NCI-H526 (cell line): Measurements from ENCODE around the gene UNK.

Experiments
- DNase-seq, 2 experiments: peaks; one replicate each; lab custom pipeline; 2025; lab: John Stamatoyannopoulos, UW

The UNK gene

GRCh38 chr17:75784473-75785015 lies at the start of gene UNK:
Gene UNK, plus strand, starts transcription at chr17:75784806. Its CDS starts 75 bp downstream, at chr17:75784881.
- DNase-seq = peak; percentile 98 to 99

GRCh38 chr17:75736173-75736835 lies 48.3 kb upstream of the UNK start:
- no peak for DNase-seq

- no peak for DNase-seq
Measured at GRCh38 chr17:75737133-75737962, 47.3 kb upstream of the UNK start.

- DNase-seq = no peak
Measured at GRCh38 chr17:75738218-75738802, 46.3 kb upstream of the UNK start.

DNA sequence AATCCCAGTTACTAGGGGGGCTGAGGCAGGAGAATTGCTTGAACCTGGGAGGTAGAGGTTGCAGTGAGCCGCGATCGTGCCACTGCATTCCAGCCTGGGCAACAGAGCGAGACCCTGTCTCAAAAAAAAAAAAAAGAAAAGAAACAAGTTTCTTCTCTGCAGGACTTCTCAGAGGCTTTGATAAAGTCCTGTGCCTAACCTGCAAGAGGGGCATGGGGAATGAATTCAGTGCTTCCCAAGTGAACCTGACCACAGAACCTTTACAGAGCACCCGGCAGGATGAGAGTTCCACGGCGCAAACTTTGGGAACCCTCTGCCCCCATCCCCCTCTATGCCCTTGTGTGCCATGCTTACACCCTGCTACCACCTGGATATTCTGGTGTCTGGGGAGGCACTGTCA lies 45.4 kb upstream of the UNK start:
- no peak for DNase-seq

DNA sequence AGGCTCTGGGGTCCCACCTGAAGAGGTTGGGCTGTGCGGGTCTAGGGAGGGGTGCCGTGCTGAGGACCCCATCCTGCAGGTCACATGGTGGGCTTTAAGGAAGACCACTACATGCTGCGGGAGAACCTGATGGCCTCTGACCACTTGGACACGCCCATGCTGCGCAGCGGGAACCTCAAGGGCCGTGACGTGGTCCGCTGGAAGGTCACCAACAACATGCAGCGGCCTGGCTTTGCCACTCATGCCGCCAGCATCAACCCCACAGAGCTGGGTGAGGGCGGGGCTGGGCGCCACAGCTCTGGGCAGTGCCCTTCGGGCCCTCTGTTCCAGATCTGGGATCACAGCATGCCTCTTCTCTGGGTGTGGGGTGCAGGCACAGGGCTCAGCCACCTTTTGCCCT lies 44.8 kb upstream of the UNK start:
- DNase-seq = no peak

GRCh38 chr17:75740215-75740614 lies 44.4 kb upstream of the UNK start:
- DNase-seq = no peak

- DNase-seq = no peak
Measured at GRCh38 chr17:75740631-75741077, 44.0 kb upstream of the UNK start.

- DNase-seq = no peak
Measured at GRCh38 chr17:75742337-75742736, 42.3 kb upstream of the UNK start.

DNA sequence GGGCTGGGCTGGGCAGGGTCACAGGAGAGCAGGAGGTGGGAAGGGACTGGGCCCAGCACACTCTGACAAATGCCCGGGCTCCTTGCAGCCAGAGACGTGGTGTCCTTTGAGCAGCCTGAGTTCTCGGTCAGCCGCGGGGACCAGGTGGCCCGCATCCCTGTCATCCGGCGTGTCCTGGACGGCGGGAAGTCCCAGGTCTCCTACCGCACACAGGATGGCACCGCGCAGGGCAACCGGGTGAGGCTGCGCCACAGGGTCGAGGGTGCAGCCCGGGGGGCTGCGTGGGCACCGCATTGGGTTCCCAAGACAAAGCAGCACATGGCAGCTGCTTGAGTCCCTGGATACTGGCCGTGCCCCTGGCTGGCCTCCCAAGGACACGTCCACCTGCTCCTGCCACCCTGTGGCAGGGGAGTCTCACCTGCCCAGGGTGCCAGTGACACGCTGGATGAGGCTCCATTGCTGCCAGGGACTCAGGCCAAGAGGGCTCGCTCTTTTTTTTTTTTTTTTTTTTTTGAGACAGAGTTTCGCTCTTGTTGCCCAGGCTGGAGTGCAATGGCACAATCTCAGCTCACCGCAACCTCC lies 40.9 kb upstream of the UNK start:
- DNase-seq = no peak

DNA sequence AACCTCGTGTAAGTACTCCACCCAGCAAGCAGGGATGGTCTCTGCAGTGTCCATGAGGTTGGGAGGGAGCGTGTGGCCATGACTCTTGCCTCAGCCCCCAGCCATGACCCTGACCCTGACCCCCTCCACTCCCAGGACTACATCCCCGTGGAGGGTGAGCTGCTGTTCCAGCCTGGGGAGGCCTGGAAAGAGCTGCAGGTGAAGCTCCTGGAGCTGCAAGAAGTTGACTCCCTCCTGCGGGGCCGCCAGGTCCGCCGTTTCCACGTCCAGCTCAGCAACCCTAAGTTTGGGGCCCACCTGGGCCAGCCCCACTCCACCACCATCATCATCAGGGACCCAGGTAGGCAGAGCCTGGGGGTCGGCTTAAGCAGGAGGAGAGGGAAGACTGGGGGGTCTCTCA lies 35.9 kb upstream of the UNK start:
- no peak for DNase-seq

DNA sequence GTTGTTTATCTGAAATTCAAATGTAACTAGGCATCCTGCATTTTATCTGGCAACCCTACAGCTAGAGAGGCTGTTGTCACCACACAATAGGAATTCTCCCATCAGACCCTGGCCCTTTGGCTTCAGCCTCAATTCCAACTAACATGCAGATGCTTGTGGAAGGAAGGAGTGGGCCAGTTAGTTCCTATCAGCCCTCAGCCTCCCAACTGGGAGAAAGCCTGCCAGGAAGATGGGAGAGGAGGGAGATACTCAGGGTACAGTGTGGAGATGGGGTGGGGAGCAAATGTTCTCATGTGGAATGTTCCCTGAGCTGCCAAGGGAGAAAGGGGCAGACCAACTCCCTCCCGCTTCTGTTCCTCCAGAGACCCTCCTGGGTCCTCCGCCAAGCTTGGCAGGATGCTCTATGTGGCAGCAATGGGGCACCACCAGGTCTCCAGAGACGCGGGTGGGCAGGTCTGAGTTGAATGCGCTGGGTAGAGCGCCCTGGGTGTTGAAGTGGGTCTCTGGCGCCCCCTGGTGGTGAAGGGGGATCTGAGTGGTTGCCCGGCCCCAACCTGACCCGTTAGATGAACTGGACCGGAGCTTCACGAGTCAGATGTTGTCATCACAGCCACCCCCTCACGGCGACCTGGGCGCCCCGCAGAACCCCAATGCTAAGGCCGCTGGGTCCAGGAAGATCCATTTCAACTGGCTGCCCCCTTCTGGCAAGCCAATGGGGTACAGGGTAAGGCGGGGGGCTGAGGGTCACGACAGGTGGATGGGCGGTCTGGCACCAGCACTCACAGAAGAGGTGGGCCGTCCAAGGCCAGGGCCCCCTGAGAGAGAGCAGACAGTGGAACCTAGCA lies 34.8 kb upstream of the UNK start:
- DNase-seq = peak; percentile 62 to 92

- DNase-seq = no peak
Measured at GRCh38 chr17:75750661-75751423, 33.8 kb upstream of the UNK start.

- DNase-seq = no peak
Measured at GRCh38 chr17:75751676-75752404, 32.8 kb upstream of the UNK start.

DNA sequence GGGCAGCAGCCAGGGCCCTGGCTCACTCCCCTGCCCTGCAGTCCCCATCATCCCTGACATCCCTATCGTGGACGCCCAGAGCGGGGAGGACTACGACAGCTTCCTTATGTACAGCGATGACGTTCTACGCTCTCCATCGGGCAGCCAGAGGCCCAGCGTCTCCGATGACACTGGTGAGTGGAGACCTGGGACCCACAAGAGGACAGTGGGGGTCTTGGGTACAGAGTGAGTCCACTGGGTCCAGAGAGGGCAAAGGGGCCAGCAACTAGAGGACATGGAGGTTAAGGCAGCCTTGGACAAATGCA lies 32.2 kb upstream of the UNK start:
- DNase-seq = no peak

DNA sequence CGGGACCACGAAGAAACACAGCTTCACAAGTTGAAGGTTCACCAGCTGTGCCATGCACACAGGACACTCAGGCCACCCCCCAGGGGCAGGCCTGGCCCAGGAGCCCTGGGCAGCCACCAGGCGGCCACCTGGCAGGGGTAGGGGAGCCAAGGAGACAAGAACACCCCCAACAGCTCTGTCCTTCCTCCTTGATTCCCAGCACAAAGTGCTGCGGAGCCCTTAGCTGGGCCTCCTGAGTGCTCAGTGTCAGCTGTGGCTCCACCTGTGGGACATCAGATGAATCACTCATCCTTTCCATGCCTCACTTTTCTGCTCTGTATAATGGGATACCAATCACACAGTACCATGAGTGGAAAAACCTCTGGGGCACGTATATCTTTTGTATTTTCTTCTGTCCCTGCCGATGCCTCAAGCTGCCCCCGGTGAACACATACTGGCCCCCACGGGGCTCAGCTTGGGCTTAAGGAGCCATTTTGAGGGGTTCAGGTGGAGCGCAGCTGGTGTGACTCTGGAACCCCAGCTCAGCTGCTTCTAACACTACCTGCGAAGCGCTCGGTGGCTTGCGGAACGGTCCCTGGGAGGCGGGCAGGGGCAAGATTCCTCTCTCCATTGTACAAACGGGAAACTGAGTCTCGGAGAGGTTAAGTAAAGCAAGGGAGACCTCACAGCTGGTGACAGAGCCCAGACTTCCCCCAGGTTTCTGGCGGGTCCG lies 31.6 kb upstream of the UNK start:
- no peak for DNase-seq

DNA sequence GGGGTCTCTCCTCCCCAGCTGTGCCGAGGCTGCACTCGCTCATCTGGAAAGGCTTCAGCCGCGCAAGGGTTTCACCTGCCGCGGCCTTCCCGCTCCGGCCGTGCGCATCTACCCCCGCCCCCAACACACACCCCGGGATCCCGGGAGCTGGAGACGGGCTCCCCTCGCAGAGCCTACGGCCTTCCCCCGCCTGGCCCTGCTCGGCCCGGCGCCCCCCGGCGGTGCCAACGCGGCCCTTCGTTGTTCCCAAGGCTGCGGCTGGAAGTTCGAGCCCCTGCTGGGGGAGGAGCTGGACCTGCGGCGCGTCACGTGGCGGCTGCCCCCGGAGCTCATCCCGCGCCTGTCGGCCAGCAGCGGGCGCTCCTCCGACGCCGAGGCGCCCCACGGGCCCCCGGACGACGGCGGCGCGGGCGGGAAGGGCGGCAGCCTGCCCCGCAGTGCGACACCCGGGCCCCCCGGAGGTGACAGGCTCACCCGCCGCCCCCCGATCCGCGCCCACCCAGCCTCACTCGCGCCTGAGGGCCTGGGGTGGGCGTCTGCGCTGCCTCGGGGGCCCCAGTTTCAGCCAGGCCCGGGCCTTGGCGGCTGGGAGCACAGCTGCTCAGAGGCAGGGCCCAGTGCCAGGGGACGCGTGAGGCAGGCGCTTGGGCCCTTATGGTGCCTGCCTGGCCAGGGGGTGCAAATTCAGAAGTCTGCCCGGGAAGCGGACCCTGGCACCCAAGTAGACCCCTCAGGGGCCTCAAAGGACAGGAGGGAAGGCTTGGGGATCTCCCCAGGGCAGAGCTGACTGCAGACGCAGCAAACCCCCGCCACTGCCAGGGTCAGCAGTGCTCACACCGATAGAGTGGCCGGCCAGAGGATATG lies 30.9 kb upstream of the UNK start:
- peak; percentile 29 to 88 for DNase-seq

DNA sequence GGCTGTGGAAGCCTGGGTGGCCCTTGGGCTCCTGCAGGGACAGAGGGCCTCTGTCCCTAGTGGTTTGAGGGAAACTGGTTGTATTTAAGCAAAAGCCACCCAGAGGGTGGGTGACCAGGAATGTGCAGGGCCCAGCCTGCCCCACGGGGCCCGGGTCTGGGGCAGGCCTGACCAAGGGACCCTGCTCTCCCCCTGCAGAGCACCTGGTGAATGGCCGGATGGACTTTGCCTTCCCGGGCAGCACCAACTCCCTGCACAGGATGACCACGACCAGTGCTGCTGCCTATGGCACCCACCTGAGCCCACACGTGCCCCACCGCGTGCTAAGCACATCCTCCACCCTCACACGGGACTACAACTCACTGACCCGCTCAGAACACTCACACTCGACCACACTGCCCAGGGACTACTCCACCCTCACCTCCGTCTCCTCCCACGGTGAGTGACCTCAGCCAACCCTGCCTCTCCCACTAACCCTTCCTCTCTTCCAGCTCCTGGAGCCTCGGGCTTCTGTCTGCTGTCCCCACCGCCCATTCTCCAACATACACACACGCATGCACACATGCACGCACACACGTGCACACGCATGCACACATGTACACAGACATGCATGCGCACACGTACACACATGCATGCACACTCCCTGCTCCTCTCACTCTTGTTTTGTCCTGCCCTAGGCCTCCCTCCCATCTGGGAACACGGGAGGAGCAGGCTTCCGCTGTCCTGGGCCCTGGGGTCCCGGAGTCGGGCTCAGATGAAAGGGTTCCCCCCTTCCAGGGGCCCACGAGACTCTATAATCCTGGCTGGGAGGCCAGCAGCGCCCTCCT lies 30.0 kb upstream of the UNK start:
- no peak for DNase-seq
